HEK293T (cell line): ENCODE data around the gene RNF213.

ENCODE experiments used
- CTCF ChIA-PET: fragments of 350-600 bp; formaldehyde crosslinking; extraction: SDS; loops from one replicate; lab custom pipeline; 2021; ENCODE audit warnings: antibody characterized with exemption, inconsistent platforms; lab: Yijun Ruan, JAX
- POLR2A ChIA-PET: fragments of 350-600 bp; formaldehyde crosslinking; extraction: SDS; loops from one replicate; lab custom pipeline; 2020; ENCODE audit warnings: antibody characterized with exemption, inconsistent platforms; lab: Yijun Ruan, JAX
- DNase-seq: peaks from one replicate; pipeline ENCODE4 v3.0.0; 2012; ENCODE audit warnings: mixed read lengths; ENCODE audit errors: extremely low spot score
- ARNT ChIP-seq: fragments of 450-650 bp; IDR thresholded peaks from 2 replicates; pipeline ENCODE4 v1.6.1; 2017; ENCODE audit warnings: mild to moderate bottlenecking
- BHLHE40 ChIP-seq: fragments of 450-650 bp; IDR thresholded peaks from 2 replicates; pipeline ENCODE4 v1.6.1; 2016; ENCODE audit warnings: mild to moderate bottlenecking, moderate library complexity, borderline replicate concordance
- CTBP1 ChIP-seq: fragments of 450-650 bp; IDR thresholded peaks from 2 replicates; pipeline ENCODE4 v1.6.1; 2016; ENCODE audit warnings: borderline replicate concordance
- ELF4 ChIP-seq: fragments of 450-650 bp; IDR thresholded peaks from 2 replicates; pipeline ENCODE4 v1.6.1; 2017; ENCODE audit warnings: antibody characterized with exemption
- FOXA1 ChIP-seq: fragments of 450-650 bp; IDR thresholded peaks from 2 replicates; pipeline ENCODE4 v1.6.1; 2016; ENCODE audit warnings: mild to moderate bottlenecking
- FOXK2 ChIP-seq: fragments of 450-650 bp; IDR thresholded peaks from 2 replicates; pipeline ENCODE4 v1.6.1; 2016; ENCODE audit warnings: mild to moderate bottlenecking
- FOXM1 ChIP-seq: fragments of 450-650 bp; IDR thresholded peaks from 2 replicates; pipeline ENCODE4 v1.6.1; 2017; ENCODE audit warnings: mild to moderate bottlenecking, borderline replicate concordance
- HDGF ChIP-seq: fragments of 450-650 bp; IDR thresholded peaks from 2 replicates; pipeline ENCODE4 v1.6.1; 2017; ENCODE audit warnings: antibody characterized with exemption, borderline replicate concordance
- L3MBTL2 ChIP-seq: fragments of 450-650 bp; conservative IDR thresholded peaks from 2 replicates; pipeline ENCODE4 v1.6.1; 2016; ENCODE audit warnings: mild to moderate bottlenecking
- LEF1 ChIP-seq: fragments of 450-650 bp; IDR thresholded peaks from 2 replicates; pipeline ENCODE4 v1.6.1; 2017; ENCODE audit warnings: mild to moderate bottlenecking, borderline replicate concordance
- NFRKB ChIP-seq: fragments of 450-650 bp; IDR thresholded peaks from 2 replicates; pipeline ENCODE4 v1.6.1; 2016; ENCODE audit warnings: mild to moderate bottlenecking, moderate library complexity
- PKNOX1 ChIP-seq: fragments of 450-650 bp; IDR thresholded peaks from 2 replicates; pipeline ENCODE4 v1.6.1; 2016
- SP1 ChIP-seq: fragments of 450-650 bp; IDR thresholded peaks from 2 replicates; pipeline ENCODE4 v1.6.1; 2017
- SUZ12 ChIP-seq: fragments of 450-650 bp; IDR thresholded peaks from 2 replicates; pipeline ENCODE4 v1.6.1; 2016; ENCODE audit warnings: mild to moderate bottlenecking
- TARDBP ChIP-seq: fragments of 450-650 bp; IDR thresholded peaks from 2 replicates; pipeline ENCODE4 v1.6.1; 2016
- ZNF384 ChIP-seq: fragments of 450-650 bp; IDR thresholded peaks from 2 replicates; pipeline ENCODE4 v1.6.1; 2016

The RNF213 gene

GRCh38 chr17:80224683-80225082 lies 36.0 kb upstream of the RNF213 start:
- CTCF ChIA-PET: no interaction called here
- POLR2A ChIA-PET: interaction anchor here (0.7 kb wide), 1 partner anchor 77 kb away, joined by 3 read pairs; no protein-coding TSS in a partner anchor
- no peak for DNase-seq
- TF ChIP-seq FOXA1 (no peak), HDGF (no peak), ARNT (no peak), SP1 (no peak), LEF1 (no peak), NFRKB (no peak), PKNOX1 (no peak), ZNF384 (no peak), CTBP1 (no peak), FOXM1 (no peak), BHLHE40 (no peak), ELF4 (no peak), SUZ12 (no peak), L3MBTL2 (no peak), FOXK2 (no peak), TARDBP (no peak)

GRCh38 chr17:80225230-80225629 lies 35.4 kb upstream of the RNF213 start:
- no peak for DNase-seq
- TF ChIP-seq CTBP1 (no peak), NFRKB (no peak), TARDBP (no peak)
- ChIA-PET POLR2A (interaction anchor here (0.7 kb wide), 1 partner anchor 77 kb away, joined by 3 read pairs; no protein-coding TSS in a partner anchor), CTCF (no interaction called here)

GRCh38 chr17:80227156-80227555 lies 33.5 kb upstream of the RNF213 start:
- ChIA-PET POLR2A (interaction anchor here (1.2 kb wide), 1 partner anchor 35 kb away, joined by 3 read pairs; no protein-coding TSS in a partner anchor), CTCF (no interaction called here)
- TF ChIP-seq CTBP1 (no peak), LEF1 (no peak), ZNF384 (no peak), L3MBTL2 (no peak), SUZ12 (no peak), TARDBP (no peak), FOXK2 (no peak), SP1 (no peak), PKNOX1 (no peak), FOXM1 (no peak), HDGF (no peak), ARNT (no peak), FOXA1 (no peak), NFRKB (no peak), ELF4 (no peak), BHLHE40 (no peak)
- DNase-seq: no peak

- ChIA-PET CTCF (no interaction called here), POLR2A (interaction anchor here (1.2 kb wide), 1 partner anchor 34 kb away, joined by 3 read pairs; no protein-coding TSS in a partner anchor)
- TF ChIP-seq BHLHE40 (no peak), SUZ12 (no peak), PKNOX1 (no peak), ZNF384 (no peak), ELF4 (no peak), FOXM1 (no peak), FOXA1 (no peak), HDGF (no peak), SP1 (no peak), FOXK2 (no peak), NFRKB (no peak), L3MBTL2 (no peak), LEF1 (no peak), ARNT (no peak), TARDBP (no peak), CTBP1 (no peak)
- no peak for DNase-seq
These were observed 33.0 kb upstream of the RNF213 start for GRCh38 chr17:80227666-80228065.

- no peak for TF ChIP-seq ELF4
- no peak for TF ChIP-seq L3MBTL2
- no peak for TF ChIP-seq SP1
- TF ChIP-seq HDGF: no peak
- TF ChIP-seq TARDBP: no peak
- no peak for DNase-seq
- POLR2A ChIA-PET: no interaction called here
- CTCF ChIA-PET: no interaction called here
These were observed 32.2 kb upstream of the RNF213 start for GRCh38 chr17:80228477-80228876.

GRCh38 chr17:80229011-80229410 lies 31.6 kb upstream of the RNF213 start:
- POLR2A ChIA-PET: interaction anchor here (1.7 kb wide), 1 partner anchor 9 kb away, joined by 4 read pairs; the partner anchor contains the start of genes SGSH and SLC26A11

More at GRCh38 chr17:80229011-80229410, 31.6 kb upstream of the RNF213 start:
- CTCF ChIA-PET: no interaction called here
- TF ChIP-seq PKNOX1: no peak
- TF ChIP-seq FOXK2: no peak
- TF ChIP-seq LEF1: no peak
- no peak for TF ChIP-seq SUZ12
- TF ChIP-seq NFRKB: no peak
- no peak for TF ChIP-seq SP1
- TF ChIP-seq BHLHE40: no peak
- no peak for TF ChIP-seq L3MBTL2
- no peak for TF ChIP-seq ELF4
- TF ChIP-seq ZNF384: no peak
- TF ChIP-seq HDGF: no peak
- DNase-seq: no peak
